ENCODE measurements around the gene PCID2. TPM values are rescaled to one million over a fixed set of nuclear protein-coding genes. Genes with fewer than 3 reads are reported as not detected.

Gene PCID2
- total and polyA plus RNA-seq, 2 of the 13 experiments (the other 11 are each of a cell fraction or from before 2014, with no cell fraction given): 65.0 to 111 TPM

DNA sequence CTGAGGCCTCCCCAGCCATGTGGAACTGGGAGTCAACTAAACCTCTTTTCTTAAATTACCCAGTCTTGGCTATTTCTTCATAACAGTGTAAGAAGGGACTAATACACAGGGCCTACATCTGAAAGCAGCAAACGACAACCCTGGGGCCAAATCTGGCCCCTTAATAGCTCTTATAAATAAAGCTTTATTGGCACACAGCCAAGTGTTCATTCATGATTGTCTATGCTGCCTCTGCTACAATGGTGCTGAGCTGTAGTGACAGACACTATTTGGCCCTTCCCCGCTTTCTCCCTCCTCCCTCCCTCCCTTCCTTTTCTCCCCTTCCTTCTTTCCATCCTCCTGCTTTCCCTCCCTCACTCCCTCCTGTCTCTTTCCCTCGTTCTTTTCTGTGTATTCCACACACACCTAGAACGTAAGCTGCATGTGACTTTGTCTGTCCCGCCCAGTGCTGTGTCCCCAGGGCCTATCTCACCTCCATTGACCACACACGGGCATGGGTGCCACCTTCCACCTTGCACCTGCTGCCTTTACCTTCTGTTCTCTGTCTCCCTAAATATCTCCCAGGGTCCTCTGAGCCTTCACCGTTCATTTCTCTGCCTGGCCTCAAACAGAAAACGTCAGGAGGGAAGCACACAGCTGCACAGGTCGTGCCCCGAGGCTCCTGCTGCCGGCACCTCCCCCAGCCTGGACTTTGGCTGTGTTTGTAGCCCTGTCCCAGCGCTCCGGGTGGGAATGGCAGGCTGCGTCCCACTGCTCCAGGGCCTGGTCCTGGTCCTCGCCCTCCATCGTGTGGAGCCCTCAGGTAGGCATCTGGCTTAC, 50.3 kb downstream of the PCID2 start, which contains the start of gene PROZ (continued):
- peak; percentile 37 for TF ChIP-seq CBX1 (IDR thresholded peaks at IDR 0.05; ENCODE audit: low read depth)
- no peak for TF ChIP-seq NFIC (IDR thresholded peaks at IDR 0.05; ENCODE audit: low read length)
- TF ChIP-seq SOX13 (IDR thresholded peaks at IDR 0.05): no peak
- peak in 1 of 2 experiments; percentile 58; a peak in 1 of 4 replicates for TF ChIP-seq SOX13 (CRISPR knock-in tag; conservative IDR thresholded peaks at IDR 0.05 in 1 of 2, IDR thresholded peaks at IDR 0.05 in 1 of 2)
- TF ChIP-seq MAZ (IDR thresholded peaks at IDR 0.05; ENCODE audit: borderline replicate concordance, low read depth, low read length): no peak
- TF ChIP-seq MAZ (CRISPR knock-in tag; IDR thresholded peaks at IDR 0.05; ENCODE audit: low read depth): peak; percentile 59; the same call in 1 of the 2 replicates
- TF ChIP-seq, protein P1, sequence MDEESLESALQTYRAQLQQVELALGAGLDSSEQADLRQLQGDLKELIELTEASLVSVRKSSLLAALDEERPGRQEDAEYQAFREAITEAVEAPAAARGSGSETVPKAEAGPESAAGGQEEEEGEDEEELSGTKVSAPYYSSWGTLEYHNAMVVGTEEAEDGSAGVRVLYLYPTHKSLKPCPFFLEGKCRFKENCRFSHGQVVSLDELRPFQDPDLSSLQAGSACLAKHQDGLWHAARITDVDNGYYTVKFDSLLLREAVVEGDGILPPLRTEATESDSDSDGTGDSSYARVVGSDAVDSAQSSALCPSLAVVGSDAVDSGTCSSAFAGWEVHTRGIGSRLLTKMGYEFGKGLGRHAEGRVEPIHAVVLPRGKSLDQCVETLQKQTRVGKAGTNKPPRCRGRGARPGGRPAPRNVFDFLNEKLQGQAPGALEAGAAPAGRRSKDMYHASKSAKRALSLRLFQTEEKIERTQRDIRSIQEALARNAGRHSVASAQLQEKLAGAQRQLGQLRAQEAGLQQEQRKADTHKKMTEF (CRISPR knock-in tag; IDR thresholded peaks at IDR 0.05): peak; percentile 57; the same call in 1 of the 2 replicates
- peak; percentile 58; the same call in 1 of the 2 replicates for TF ChIP-seq GFI1 (CRISPR knock-in tag; IDR thresholded peaks at IDR 0.05; ENCODE audit: borderline replicate concordance)
- 0 out of 2 replicates have a peak, but pooled peaks have one; percentile 28 for TF ChIP-seq FOXC1 (CRISPR knock-in tag; IDR thresholded peaks at IDR 0.05; ENCODE audit: borderline replicate concordance)
- TF ChIP-seq DMAP1 (CRISPR knock-in tag; IDR thresholded peaks at IDR 0.05): peak; percentile 81; the same call in 1 of the 2 replicates
- TF ChIP-seq MED1 (CRISPR knock-in tag; IDR thresholded peaks at IDR 0.05): peak; percentile 54
- no peak for TF ChIP-seq ZNF776 (CRISPR knock-in tag; IDR thresholded peaks at IDR 0.05)
- TF ChIP-seq FLYWCH1 (CRISPR knock-in tag; IDR thresholded peaks at IDR 0.05): 0 out of 2 replicates have a peak, but pooled peaks have one; percentile 61
- TF ChIP-seq, protein P2, sequence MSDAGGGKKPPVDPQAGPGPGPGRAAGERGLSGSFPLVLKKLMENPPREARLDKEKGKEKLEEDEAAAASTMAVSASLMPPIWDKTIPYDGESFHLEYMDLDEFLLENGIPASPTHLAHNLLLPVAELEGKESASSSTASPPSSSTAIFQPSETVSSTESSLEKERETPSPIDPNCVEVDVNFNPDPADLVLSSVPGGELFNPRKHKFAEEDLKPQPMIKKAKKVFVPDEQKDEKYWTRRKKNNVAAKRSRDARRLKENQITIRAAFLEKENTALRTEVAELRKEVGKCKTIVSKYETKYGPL (CRISPR knock-in tag; IDR thresholded peaks at IDR 0.05): no peak
- TF ChIP-seq KDM3A (CRISPR knock-in tag; IDR thresholded peaks at IDR 0.05; ENCODE audit: low read depth): 0 out of 2 replicates have a peak, but pooled peaks have one; percentile 58
- TF ChIP-seq ZNF747 (CRISPR knock-in tag; IDR thresholded peaks at IDR 0.05; ENCODE audit: borderline replicate concordance): no peak
- no peak for TF ChIP-seq RARG (CRISPR knock-in tag; IDR thresholded peaks at IDR 0.05; ENCODE audit: low read depth)
- TF ChIP-seq FOXP1 (IDR thresholded peaks at IDR 0.05): no peak
- peak; percentile 21; the same call in 1 of the 2 replicates for TF ChIP-seq FOXP1 (CRISPR knock-in tag; IDR thresholded peaks at IDR 0.05)
- no peak for TF ChIP-seq MLLT10 (CRISPR knock-in tag; IDR thresholded peaks at IDR 0.05)
- TF ChIP-seq, protein P3, sequence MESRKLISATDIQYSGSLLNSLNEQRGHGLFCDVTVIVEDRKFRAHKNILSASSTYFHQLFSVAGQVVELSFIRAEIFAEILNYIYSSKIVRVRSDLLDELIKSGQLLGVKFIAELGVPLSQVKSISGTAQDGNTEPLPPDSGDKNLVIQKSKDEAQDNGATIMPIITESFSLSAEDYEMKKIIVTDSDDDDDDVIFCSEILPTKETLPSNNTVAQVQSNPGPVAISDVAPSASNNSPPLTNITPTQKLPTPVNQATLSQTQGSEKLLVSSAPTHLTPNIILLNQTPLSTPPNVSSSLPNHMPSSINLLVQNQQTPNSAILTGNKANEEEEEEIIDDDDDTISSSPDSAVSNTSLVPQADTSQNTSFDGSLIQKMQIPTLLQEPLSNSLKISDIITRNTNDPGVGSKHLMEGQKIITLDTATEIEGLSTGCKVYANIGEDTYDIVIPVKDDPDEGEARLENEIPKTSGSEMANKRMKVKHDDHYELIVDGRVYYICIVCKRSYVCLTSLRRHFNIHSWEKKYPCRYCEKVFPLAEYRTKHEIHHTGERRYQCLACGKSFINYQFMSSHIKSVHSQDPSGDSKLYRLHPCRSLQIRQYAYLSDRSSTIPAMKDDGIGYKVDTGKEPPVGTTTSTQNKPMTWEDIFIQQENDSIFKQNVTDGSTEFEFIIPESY (CRISPR knock-in tag; IDR thresholded peaks at IDR 0.05): 0 out of 2 replicates have a peak, but pooled peaks have one; percentile 26
- TF ChIP-seq, protein P4, sequence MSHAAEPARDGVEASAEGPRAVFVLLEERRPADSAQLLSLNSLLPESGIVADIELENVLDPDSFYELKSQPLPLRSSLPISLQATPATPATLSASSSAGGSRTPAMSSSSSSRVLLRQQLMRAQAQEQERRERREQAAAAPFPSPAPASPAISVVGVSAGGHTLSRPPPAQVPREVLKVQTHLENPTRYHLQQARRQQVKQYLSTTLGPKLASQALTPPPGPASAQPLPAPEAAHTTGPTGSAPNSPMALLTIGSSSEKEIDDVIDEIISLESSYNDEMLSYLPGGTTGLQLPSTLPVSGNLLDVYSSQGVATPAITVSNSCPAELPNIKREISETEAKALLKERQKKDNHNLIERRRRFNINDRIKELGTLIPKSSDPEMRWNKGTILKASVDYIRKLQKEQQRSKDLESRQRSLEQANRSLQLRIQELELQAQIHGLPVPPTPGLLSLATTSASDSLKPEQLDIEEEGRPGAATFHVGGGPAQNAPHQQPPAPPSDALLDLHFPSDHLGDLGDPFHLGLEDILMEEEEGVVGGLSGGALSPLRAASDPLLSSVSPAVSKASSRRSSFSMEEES (CRISPR knock-in tag; IDR thresholded peaks at IDR 0.05): peak; percentile 81
- no peak for TF ChIP-seq ZNF570 (CRISPR knock-in tag; IDR thresholded peaks at IDR 0.05; ENCODE audit: borderline replicate concordance)
- peak; percentile 71 for TF ChIP-seq ZNF605 (CRISPR knock-in tag; IDR thresholded peaks at IDR 0.05)

Measured in HepG2 (cell line).